ENCODE measurements around the gene SHTN1. TPM values are rescaled to one million over a fixed set of nuclear protein-coding genes. Genes with fewer than 3 reads are reported as not detected.

SHTN1 gene
- total RNA-seq, 1 donor from 2014 or later, result 18.2 TPM

DNA sequence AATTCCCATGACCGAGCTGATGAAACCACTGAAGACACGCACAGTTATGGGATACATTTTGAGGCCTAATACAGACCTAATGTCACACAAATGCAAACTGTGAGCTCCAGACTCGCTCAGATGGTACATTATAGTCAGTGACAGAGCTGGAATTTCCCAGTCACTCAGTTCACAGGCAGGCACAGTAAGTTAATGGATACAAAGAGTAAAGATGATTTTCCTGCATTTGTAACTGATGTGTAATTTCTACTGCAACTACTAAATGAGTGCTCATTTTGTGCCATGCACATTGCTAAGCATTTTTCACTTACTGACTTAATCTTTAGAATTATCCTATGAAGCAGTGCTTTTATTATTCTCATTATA, 99.2 kb downstream of the SHTN1 start:
- peaks cover 9% of the 10 kb centered on the region for H3K36me3 Mint-ChIP-seq
- no peak for TF ChIP-seq CTCF (conservative IDR thresholded peaks at IDR 0.05)
- H3K4me3 Mint-ChIP-seq, result no peak overlapping the region
- no peaks in the 10 kb centered on the region for H3K9me3 Mint-ChIP-seq
- no peak for DNase-seq (ENCODE audit: extremely low spot score, unreplicated experiment)
- H3K4me1 Mint-ChIP-seq (ENCODE audit: unreplicated experiment), result peaks cover 10% of the 10 kb centered on the region
- no peak overlapping the region for H3K27ac Mint-ChIP-seq
- no peaks in the 10 kb centered on the region for H3K27me3 Mint-ChIP-seq

- no peak for TF ChIP-seq CTCF (conservative IDR thresholded peaks at IDR 0.05)
- Mint-ChIP-seq H3K4me3 (no peak overlapping the region), H3K36me3 (peaks cover 9% of the 10 kb centered on the region), H3K9me3 (no peaks in the 10 kb centered on the region), H3K4me1 (ENCODE audit: unreplicated experiment) (peaks cover under 1% of the 10 kb centered on the region), H3K27me3 (no peaks in the 10 kb centered on the region), H3K27ac (no peak overlapping the region)
- DNase-seq (ENCODE audit: extremely low spot score, unreplicated experiment), result no peak
Observed at GRCh38 chr10:116899626-116900025, 105.4 kb downstream of the SHTN1 start.

- peak overlapping the region; percentile 34 for H3K27ac Mint-ChIP-seq
- H3K27me3 Mint-ChIP-seq, result no peaks in the 10 kb centered on the region
- no peak for TF ChIP-seq CTCF (conservative IDR thresholded peaks at IDR 0.05)
- H3K9me3 Mint-ChIP-seq, result no peaks in the 10 kb centered on the region
- DNase-seq (ENCODE audit: extremely low spot score, unreplicated experiment), result no peak
- peak overlapping the region; percentile 49 for H3K4me3 Mint-ChIP-seq
- peaks cover 35% of the 10 kb centered on the region for H3K4me1 Mint-ChIP-seq (ENCODE audit: unreplicated experiment)
- no peaks in the 10 kb centered on the region for H3K36me3 Mint-ChIP-seq
Observed at GRCh38 chr10:116893686-116894037, 111.3 kb downstream of the SHTN1 start.

GRCh38 chr10:116892907-116893685, 111.9 kb downstream of the SHTN1 start:
- no peaks in the 10 kb centered on the region for H3K9me3 Mint-ChIP-seq
- H3K4me3 Mint-ChIP-seq, result peak overlapping the region; percentile 49
- peak overlapping the region; percentile 34 for H3K27ac Mint-ChIP-seq
- H3K36me3 Mint-ChIP-seq, result no peaks in the 10 kb centered on the region
- peaks cover 41% of the 10 kb centered on the region for H3K4me1 Mint-ChIP-seq (ENCODE audit: unreplicated experiment)
- no peak for DNase-seq (ENCODE audit: extremely low spot score, unreplicated experiment)
- no peak for TF ChIP-seq CTCF (conservative IDR thresholded peaks at IDR 0.05)
- no peaks in the 10 kb centered on the region for H3K27me3 Mint-ChIP-seq

GRCh38 chr10:116891208-116891607, 113.8 kb downstream of the SHTN1 start:
- Mint-ChIP-seq H3K4me3 (peak overlapping the region; percentile 48), H3K4me1 (ENCODE audit: unreplicated experiment) (peaks cover 46% of the 10 kb centered on the region), H3K27ac (no peak overlapping the region), H3K27me3 (no peaks in the 10 kb centered on the region), H3K9me3 (no peaks in the 10 kb centered on the region), H3K36me3 (no peaks in the 10 kb centered on the region)
- no peak for TF ChIP-seq CTCF (conservative IDR thresholded peaks at IDR 0.05)
- no peak for DNase-seq (ENCODE audit: extremely low spot score, unreplicated experiment)
